Uterus (tissue), 2 donors: ENCODE measurements around the gene RAP1A.

Source experiments
- POLR2A ChIP-seq, 2 donors: fragments of 450-650 bp; IDR thresholded peaks; one replicate each; pipeline ENCODE4 v1.6.1; 2016; ENCODE audit warnings: antibody characterized with exemption in 2 of 2, mild to moderate bottlenecking in 1 of 2, moderate library complexity in 1 of 2
- TF ChIP-seq, protein P1 (sequence below), 4 experiments: fragments of 200-600 bp in 2 of 4; fragments of 450-650 bp in 2 of 4; sonication (generic) in 2 of 4; IDR thresholded peaks; one replicate each; pipeline ENCODE4 v1.5.1; 2016 to 2019; ENCODE audit warnings: antibody characterized with exemption in 4 of 4, mild to moderate bottlenecking in 2 of 4, moderate library complexity in 1 of 4

DNA sequence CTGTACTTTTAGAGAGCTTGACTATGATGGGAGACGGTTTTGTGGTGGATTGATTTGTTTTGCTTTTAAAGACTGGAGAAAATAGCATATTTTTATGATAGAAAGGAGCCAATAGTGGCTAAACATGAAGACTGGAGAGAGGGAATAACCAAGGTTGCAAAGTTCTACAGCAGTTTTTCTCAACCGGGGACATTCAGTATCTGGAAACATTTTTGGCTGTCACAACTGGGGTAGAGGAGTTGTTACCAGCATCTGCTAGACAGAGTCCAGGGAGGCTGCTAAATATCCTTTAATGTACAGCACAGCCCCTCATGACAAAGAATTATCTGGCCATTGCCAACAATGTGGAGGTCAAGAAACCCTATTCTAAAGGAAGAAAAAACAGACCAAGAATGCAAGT lies 38.4 kb upstream of the RAP1A start:
- TF ChIP-seq POLR2A (IDR thresholded peaks at IDR 0.05) = no peak
- TF ChIP-seq, protein P1, sequence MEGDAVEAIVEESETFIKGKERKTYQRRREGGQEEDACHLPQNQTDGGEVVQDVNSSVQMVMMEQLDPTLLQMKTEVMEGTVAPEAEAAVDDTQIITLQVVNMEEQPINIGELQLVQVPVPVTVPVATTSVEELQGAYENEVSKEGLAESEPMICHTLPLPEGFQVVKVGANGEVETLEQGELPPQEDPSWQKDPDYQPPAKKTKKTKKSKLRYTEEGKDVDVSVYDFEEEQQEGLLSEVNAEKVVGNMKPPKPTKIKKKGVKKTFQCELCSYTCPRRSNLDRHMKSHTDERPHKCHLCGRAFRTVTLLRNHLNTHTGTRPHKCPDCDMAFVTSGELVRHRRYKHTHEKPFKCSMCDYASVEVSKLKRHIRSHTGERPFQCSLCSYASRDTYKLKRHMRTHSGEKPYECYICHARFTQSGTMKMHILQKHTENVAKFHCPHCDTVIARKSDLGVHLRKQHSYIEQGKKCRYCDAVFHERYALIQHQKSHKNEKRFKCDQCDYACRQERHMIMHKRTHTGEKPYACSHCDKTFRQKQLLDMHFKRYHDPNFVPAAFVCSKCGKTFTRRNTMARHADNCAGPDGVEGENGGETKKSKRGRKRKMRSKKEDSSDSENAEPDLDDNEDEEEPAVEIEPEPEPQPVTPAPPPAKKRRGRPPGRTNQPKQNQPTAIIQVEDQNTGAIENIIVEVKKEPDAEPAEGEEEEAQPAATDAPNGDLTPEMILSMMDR (IDR thresholded peaks at IDR 0.05) = no peak
